GM12872 (cell line): ENCODE results near the gene ATP2C2.
A peak's percentile ranks its signal among the peaks of the same experiment; 100 is the strongest.

ENCODE experiments used
- CTCF ChIP-seq: IDR thresholded peaks from 3 replicates; pipeline ENCODE4 v1.5.1; 2011; ENCODE audit warnings: low read depth, mild to moderate bottlenecking, low read length, moderate library complexity; ENCODE audit not compliant: insufficient read depth

Gene ATP2C2

GRCh38 chr16:84391151-84392030, 23.1 kb downstream of the ATP2C2 start:
- TF ChIP-seq CTCF, result no peak

GRCh38 chr16:84392031-84392360, 23.7 kb downstream of the ATP2C2 start:
- no peak for TF ChIP-seq CTCF

GRCh38 chr16:84396537-84397008, 28.2 kb downstream of the ATP2C2 start:
- no peak for TF ChIP-seq CTCF

- TF ChIP-seq CTCF, result peak; percentile 16; the same call in 1 of the 3 replicates
Observed at GRCh38 chr16:84397090-84397489, 28.8 kb downstream of the ATP2C2 start.

GRCh38 chr16:84398701-84399100, 30.4 kb downstream of the ATP2C2 start:
- no peak for TF ChIP-seq CTCF

- TF ChIP-seq CTCF, result no peak
Observed at GRCh38 chr16:84404324-84404723, 36.0 kb downstream of the ATP2C2 start.

GRCh38 chr16:84404936-84405639, 36.8 kb downstream of the ATP2C2 start:
- TF ChIP-seq CTCF, result no peak
